Fibroblast of lung (primary cell): Measurements from ENCODE around the gene FBXO30. TPM values are rescaled to one million over a fixed set of nuclear protein-coding genes. Genes with fewer than 3 reads are reported as not detected.
A peak's percentile ranks its signal among the peaks of the same experiment; 100 is the strongest.

ENCODE experiments used
- DNase-seq, 2 donors: peaks; one replicate each; pipeline versions ENCODE4 v3.0.0 to v3.0.0-alpha.2; 2010; ENCODE audit warnings: low read depth in 2 of 2
- H2AFZ ChIP-seq: 2 replicates; pipeline ENCODE4 v1.5.1; 2012; ENCODE audit warnings: low read length, control low read depth, inconsistent platforms
- H3K27ac ChIP-seq: 2 replicates; pipeline ENCODE4 v1.5.1; 2011; ENCODE audit warnings: low read length, control low read depth; ENCODE audit not compliant: insufficient read depth
- H3K27me3 ChIP-seq: 2 replicates; pipeline ENCODE4 v1.5.1; 2011; ENCODE audit warnings: mild to moderate bottlenecking, low read length; ENCODE audit not compliant: control insufficient read depth, insufficient read depth
- H3K36me3 ChIP-seq: 2 replicates; pipeline ENCODE4 v1.5.1; 2011; ENCODE audit warnings: low read length; ENCODE audit not compliant: control insufficient read depth, insufficient read depth
- H3K4me1 ChIP-seq: 2 replicates; pipeline ENCODE4 v1.5.1; 2011; ENCODE audit warnings: low read length; ENCODE audit not compliant: control insufficient read depth, insufficient read depth; ENCODE audit errors: extremely low read depth
- H3K4me2 ChIP-seq: 2 replicates; pipeline ENCODE4 v1.5.1; 2011; ENCODE audit warnings: low read length, control low read depth; ENCODE audit not compliant: insufficient read depth; ENCODE audit errors: extremely low read depth
- H3K4me3 ChIP-seq, 4 experiments: fragments of 200-600 bp in 1 of 4; sonication (generic) in 1 of 4; replicated peaks in 1 of 4; 2 replicates each; pipeline ENCODE4 v1.5.1; 2011 to 2016; ENCODE audit warnings: low read length in 4 of 4, low read depth in 3 of 4, mild to moderate bottlenecking in 3 of 4, control low read depth in 2 of 4, inconsistent platforms in 1 of 4, mixed read lengths in 1 of 4; ENCODE audit not compliant: insufficient read depth in 1 of 4; ENCODE audit errors: control extremely low read depth in 1 of 4
- H3K79me2 ChIP-seq: 2 replicates; pipeline ENCODE4 v1.5.1; 2012; ENCODE audit warnings: mild to moderate bottlenecking, low read length, inconsistent platforms; ENCODE audit not compliant: control insufficient read depth, insufficient read depth
- H3K9ac ChIP-seq: 2 replicates; pipeline ENCODE4 v1.5.1; 2011; ENCODE audit warnings: mild to moderate bottlenecking, low read length, control low read depth; ENCODE audit not compliant: insufficient read depth
- H3K9me3 ChIP-seq: 2 replicates; pipeline ENCODE4 v1.5.1; 2012; ENCODE audit warnings: low read depth, low read length; ENCODE audit not compliant: control insufficient read depth, insufficient read depth
- H4K20me1 ChIP-seq: 2 replicates; pipeline ENCODE4 v1.5.1; 2011; ENCODE audit warnings: low read length; ENCODE audit not compliant: control insufficient read depth, insufficient read depth; ENCODE audit errors: extremely low read depth
- CTCF ChIP-seq, 2 donors: IDR thresholded peaks in 1 of 2; conservative IDR thresholded peaks in 1 of 2; 1 replicate in 1 of 2; 2 replicates in 1 of 2; pipeline ENCODE4 v1.5.1; 2011 to 2012; ENCODE audit warnings: low read length in 2 of 2, control low read depth in 1 of 2, inconsistent platforms in 1 of 2, low read depth in 1 of 2, mild to moderate bottlenecking in 1 of 2
- EZH2 ChIP-seq: IDR thresholded peaks from 2 replicates; pipeline ENCODE4 v1.5.1; 2012; ENCODE audit warnings: low read length, control low read depth, mild to moderate bottlenecking; ENCODE audit errors: missing control alignments
- polyA plus RNA-seq, 2 donors: library from polyadenylated mRNA; depleted of rRNA in 1 of 2; stranded (reverse) in 1 of 2; unstranded in 1 of 2; fragments of >200 nt; gene quantifications; 2 replicates each; pipeline ENCODE4 v1.2.1, GENCODE V29; 2011 to 2012; ENCODE audit warnings: missing spikeins in 1 of 2
- total RNA-seq: library from RNA; depleted of rRNA; stranded (reverse); fragments of >200 nt; gene quantifications from 2 replicates; pipeline ENCODE4 v1.2.1, GENCODE V29; 2014

The FBXO30 gene
- total and polyA plus RNA-seq, 2 donors (not counting 1 experiment from before 2014, with no cell fraction given), result 11.6 to 25.9 TPM

GRCh38 chr6:145749632-145750031 is 65.0 kb downstream of the FBXO30 start:
- Histone ChIP-seq H3K9ac (no peak overlapping the region), H3K9me3 (no peaks in the 10 kb centered on the region), H3K79me2 (no peaks in the 10 kb centered on the region), H4K20me1 (no peaks in the 10 kb centered on the region), H3K27ac (no peak overlapping the region), H3K4me3 (no peak overlapping the region), H2AFZ (no peak overlapping the region), H3K4me1 (peaks cover 2% of the 10 kb centered on the region), H3K36me3 (no peaks in the 10 kb centered on the region), H3K4me2 (peak overlapping the region; percentile 33), H3K27me3 (no peaks in the 10 kb centered on the region)
- TF ChIP-seq EZH2 (no peak), CTCF (conservative IDR thresholded peaks at IDR 0.05 in 1 of 2, IDR thresholded peaks at IDR 0.05 in 1 of 2; ENCODE audit: low read depth in 1 of 2, low read length in 2 of 2) (no peak)
- peak; percentile 83 to 85 for DNase-seq

- Histone ChIP-seq H3K4me1 (peaks cover 2% of the 10 kb centered on the region), H4K20me1 (no peaks in the 10 kb centered on the region), H3K4me3 (no peak overlapping the region), H3K27ac (no peak overlapping the region), H3K79me2 (no peaks in the 10 kb centered on the region), H3K9ac (no peak overlapping the region), H3K9me3 (no peaks in the 10 kb centered on the region), H3K36me3 (no peaks in the 10 kb centered on the region), H3K4me2 (no peak overlapping the region), H3K27me3 (no peaks in the 10 kb centered on the region), H2AFZ (no peak overlapping the region)
- no peak for DNase-seq
- TF ChIP-seq CTCF (conservative IDR thresholded peaks at IDR 0.05 in 1 of 2, IDR thresholded peaks at IDR 0.05 in 1 of 2; ENCODE audit: low read depth in 1 of 2, low read length in 2 of 2), result no peak
- no peak for TF ChIP-seq EZH2
Observed at GRCh38 chr6:145745861-145746260, 68.7 kb downstream of the FBXO30 start.

- DNase-seq, result no peak
- no peak overlapping the region for H3K4me3 ChIP-seq
- no peak overlapping the region for H2AFZ ChIP-seq
- no peaks in the 10 kb centered on the region for H3K36me3 ChIP-seq
- H3K27ac ChIP-seq, result no peak overlapping the region
- TF ChIP-seq EZH2 (no peak), CTCF (conservative IDR thresholded peaks at IDR 0.05 in 1 of 2, IDR thresholded peaks at IDR 0.05 in 1 of 2; ENCODE audit: low read depth in 1 of 2, low read length in 2 of 2) (no peak)
- no peaks in the 10 kb centered on the region for H3K4me1 ChIP-seq
- no peaks in the 10 kb centered on the region for H3K9me3 ChIP-seq
- H3K4me2 ChIP-seq, result no peak overlapping the region
- no peaks in the 10 kb centered on the region for H3K27me3 ChIP-seq
- H4K20me1 ChIP-seq, result no peaks in the 10 kb centered on the region
- H3K9ac ChIP-seq, result no peak overlapping the region
- no peaks in the 10 kb centered on the region for H3K79me2 ChIP-seq
Observed at GRCh38 chr6:145744619-145745018, 70.0 kb downstream of the FBXO30 start.

Other genes with a start within 250 kb of the FBXO30 start
- 8.3 and 10.0 TPM in 2 replicates for gene EPM2A, start 79.3 kb downstream of the FBXO30 start, total RNA-seq
- gene EPM2A, start 79.3 kb downstream of the FBXO30 start, polyA plus RNA-seq, result 2.8 and 4.1 TPM in 2 replicates
- gene SHPRH, start 149.6 kb upstream of the FBXO30 start, total RNA-seq, result 18.3 and 20.5 TPM in 2 replicates
- gene SHPRH, start 149.6 kb upstream of the FBXO30 start, polyA plus RNA-seq, result 5.5 and 8.0 TPM in 2 replicates
- under 0.01 and 0.17 TPM in 2 replicates for gene GRM1, start 214.3 kb upstream of the FBXO30 start, total RNA-seq
- 0.03 TPM in 1 of 2 replicates, not detected in the other for gene GRM1, start 214.3 kb upstream of the FBXO30 start, polyA plus RNA-seq